Measurements from ENCODE around the gene SPDYE4.

The SPDYE4 gene

GRCh38 chr17:8785547-8786413 is 27.4 kb upstream of the SPDYE4 start:
- DNase-seq (ENCODE audit: low read depth), result no peak

- no peak for DNase-seq (ENCODE audit: low read depth)
These were observed 23.8 kb upstream of the SPDYE4 start for GRCh38 chr17:8782176-8782575.

DNA sequence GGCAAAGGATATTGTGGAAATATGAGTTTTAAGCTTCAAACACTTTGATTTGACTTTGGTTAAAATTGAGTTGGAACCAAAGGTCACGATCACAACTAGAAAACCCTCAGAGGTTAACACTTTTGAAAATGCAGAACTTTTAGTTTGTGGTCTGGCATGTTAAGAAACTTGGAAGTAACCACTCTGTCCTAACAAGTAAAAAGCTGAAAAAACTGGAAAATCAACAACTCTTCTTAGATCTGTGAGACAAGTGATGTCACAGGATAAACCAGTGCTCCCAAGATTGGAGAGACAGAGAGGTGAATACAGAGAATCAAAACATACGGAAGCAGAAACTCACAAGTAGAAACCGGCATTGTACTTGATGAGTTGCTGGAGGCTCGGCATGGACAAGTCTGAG is 23.4 kb upstream of the SPDYE4 start:
- DNase-seq (ENCODE audit: low read depth), result no peak

DNA sequence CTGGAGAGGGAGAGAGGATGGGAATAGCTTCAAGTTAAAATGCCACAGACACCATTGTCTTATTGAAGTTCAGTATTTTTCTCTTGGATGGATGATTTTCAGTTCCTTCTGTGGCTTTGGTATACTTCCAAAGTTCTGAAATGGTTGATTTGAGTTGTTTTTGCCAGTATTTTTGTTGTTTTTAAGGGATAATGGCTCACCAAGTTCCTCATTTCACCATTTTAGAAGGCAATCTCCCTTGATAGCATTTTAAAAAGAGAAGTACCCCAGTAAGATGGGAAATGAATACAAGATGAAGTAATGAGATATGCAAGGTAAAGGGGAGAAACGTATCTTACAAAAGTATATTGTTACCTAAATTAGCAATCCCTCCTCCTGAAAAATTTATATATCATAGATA is 18.5 kb upstream of the SPDYE4 start:
- no peak for DNase-seq (ENCODE audit: low read depth)

DNA sequence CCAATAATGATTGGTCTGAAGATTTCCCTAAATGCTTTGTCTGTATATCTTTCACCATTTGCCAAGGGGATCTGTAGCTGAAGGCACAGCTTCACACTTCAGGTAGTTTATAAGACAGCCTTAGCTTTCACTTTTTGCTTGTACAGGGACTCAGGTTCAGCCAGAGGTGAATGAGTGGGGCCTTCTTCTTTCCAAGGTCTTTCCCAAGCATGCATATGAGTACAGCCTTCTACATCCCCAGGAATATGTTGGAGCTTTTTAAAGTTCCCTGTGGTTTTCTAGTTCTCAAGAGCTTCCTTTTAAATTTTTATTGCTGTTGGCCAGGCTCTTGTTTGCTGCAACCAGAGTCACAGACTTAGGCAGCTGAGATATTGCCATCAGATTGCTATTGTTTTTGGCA is 17.9 kb upstream of the SPDYE4 start:
- DNase-seq (ENCODE audit: low read depth), result no peak

DNA sequence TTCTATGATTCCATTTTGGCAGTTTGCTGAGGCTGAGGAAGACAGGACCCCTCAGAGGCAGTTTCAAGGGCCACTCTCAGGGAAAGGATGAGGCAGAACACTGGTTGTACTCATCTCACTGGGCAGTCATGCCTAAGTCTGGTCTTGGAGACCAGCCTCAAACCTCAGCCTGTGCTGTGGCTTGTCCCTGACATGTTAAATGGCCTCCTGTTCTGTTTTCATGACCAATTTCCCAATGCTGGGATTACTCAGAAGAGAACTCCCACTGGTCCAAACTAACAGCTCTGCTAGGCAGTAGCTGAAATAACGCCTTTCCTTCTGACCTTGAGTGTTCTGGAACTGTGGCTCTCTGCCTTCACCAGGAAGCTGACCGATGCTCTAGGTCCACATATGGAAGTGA is 8.4 kb upstream of the SPDYE4 start:
- no peak for DNase-seq (ENCODE audit: low read depth)

DNA sequence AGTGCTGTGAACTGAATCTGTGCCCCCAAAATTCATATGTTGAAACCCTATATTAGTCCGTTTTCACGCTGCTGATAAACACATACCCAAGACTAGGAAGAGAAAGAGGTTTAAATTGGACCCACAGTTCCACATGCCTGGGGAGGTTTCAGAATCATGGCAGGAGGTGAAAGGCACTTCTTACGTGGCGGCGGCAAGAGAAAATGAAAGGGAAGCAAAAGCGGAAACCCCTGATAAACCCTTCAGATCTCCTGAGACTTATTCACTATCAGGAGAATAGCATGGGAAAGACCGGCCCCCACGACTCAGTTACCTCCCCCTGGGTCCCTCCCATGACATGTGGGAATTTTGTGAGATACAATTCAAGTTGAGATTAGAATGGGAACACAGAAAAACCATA is 3.7 kb upstream of the SPDYE4 start:
- DNase-seq (ENCODE audit: low read depth), result no peak

DNA sequence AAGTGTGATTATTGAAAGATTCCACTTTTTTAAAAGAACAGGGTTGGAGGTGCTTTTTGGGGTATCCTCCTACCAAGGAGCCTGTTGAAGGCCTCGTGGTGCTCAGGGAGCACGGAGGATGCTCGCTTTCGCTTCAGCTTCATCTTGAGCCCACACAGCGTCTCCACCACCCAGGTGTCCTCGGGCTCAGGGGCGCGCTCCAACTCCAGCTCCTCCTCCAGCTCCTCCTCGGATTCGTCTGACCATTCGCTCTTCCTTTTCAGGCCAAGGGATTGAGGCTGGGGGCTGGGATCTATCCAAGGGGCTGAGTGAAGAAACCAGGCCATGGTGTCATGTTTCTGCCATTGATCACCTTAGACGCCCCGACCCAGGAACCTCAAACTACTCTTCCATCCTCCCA is 1.2 kb downstream of the SPDYE4 start:
- no peak for DNase-seq (ENCODE audit: low read depth)

DNA sequence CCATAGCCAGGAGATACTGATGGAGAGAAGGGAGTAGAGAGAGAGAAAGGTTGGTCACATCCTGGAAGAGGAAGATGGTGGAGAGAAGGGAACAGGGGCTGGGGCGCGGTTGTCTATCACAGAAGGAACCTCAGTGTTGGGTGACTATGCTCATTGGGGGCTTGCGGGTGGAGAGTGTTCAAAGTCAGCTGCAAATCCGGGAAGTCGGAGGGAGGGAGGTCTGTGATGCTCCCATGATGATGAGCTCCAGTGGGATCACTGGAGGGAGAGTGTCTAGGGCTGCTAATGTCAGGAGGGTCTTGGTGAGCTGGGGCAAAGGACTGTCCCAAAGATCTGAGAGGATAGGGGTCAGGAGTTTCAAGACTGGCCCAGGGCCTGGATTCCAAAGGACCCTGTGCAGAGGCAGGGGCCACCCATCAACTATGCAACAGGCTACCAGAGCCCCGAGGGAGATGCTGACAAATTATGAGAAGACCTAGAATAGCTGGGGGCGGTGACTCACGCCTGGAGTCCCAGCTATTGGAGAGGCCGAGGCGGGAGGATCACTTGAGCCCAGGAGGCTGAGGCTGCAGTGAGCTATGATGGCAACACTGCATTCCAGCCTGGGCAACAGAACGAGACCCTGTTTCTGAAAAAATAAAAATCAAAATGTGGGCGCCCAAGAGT is 2.6 kb downstream of the SPDYE4 start:
- no peak for DNase-seq (ENCODE audit: low read depth)

GRCh38 chr17:8754890-8755289 is 3.5 kb downstream of the SPDYE4 start:
- DNase-seq (ENCODE audit: low read depth), result no peak

- no peak for DNase-seq (ENCODE audit: low read depth)
These were observed 4.3 kb downstream of the SPDYE4 start for GRCh38 chr17:8753976-8754440.

- no peak for DNase-seq (ENCODE audit: low read depth)
These were observed 5.0 kb downstream of the SPDYE4 start for GRCh38 chr17:8753136-8753975.

DNA sequence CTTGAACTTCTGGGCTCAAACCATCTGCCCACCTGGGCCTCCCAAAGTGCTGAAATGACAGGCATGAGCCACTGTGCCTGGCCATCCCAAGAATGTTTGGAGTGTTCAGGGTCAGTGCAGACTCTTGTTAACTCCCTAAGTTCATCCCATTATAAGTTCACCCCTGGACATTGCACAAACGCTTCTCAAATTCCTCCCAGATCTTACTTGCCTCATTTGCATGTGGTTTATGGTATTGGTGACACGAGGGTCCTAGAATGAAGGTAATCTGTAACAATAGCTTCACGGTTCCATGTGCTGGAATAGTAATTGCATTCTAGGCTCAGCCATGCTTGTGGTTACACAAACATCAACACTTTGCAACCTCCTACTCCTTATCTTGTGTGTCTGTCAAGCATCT is 8.7 kb downstream of the SPDYE4 start:
- DNase-seq (ENCODE audit: low read depth), result no peak

DNA sequence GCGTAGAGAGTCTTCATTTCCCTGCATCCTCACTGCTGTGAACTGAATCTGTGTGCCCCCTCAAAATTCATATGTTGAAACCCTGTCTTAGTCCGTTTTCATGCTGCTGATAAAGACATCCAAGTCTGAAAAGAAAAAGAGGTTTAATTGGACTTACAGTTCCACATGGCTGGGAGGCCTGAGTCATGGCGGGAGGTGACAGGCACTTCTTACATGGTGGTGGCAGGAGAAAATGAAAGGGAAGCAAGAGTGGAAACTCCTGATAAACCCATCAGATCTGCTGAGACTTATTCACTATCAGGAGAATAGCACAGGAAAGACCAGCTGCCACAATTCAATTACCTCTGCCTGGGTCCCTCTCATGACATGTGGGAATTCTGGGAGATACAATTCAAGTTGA is 10.6 kb downstream of the SPDYE4 start:
- DNase-seq (ENCODE audit: low read depth), result no peak

- no peak for DNase-seq (ENCODE audit: low read depth)
These were observed 11.7 kb downstream of the SPDYE4 start for GRCh38 chr17:8746501-8747236.

DNA sequence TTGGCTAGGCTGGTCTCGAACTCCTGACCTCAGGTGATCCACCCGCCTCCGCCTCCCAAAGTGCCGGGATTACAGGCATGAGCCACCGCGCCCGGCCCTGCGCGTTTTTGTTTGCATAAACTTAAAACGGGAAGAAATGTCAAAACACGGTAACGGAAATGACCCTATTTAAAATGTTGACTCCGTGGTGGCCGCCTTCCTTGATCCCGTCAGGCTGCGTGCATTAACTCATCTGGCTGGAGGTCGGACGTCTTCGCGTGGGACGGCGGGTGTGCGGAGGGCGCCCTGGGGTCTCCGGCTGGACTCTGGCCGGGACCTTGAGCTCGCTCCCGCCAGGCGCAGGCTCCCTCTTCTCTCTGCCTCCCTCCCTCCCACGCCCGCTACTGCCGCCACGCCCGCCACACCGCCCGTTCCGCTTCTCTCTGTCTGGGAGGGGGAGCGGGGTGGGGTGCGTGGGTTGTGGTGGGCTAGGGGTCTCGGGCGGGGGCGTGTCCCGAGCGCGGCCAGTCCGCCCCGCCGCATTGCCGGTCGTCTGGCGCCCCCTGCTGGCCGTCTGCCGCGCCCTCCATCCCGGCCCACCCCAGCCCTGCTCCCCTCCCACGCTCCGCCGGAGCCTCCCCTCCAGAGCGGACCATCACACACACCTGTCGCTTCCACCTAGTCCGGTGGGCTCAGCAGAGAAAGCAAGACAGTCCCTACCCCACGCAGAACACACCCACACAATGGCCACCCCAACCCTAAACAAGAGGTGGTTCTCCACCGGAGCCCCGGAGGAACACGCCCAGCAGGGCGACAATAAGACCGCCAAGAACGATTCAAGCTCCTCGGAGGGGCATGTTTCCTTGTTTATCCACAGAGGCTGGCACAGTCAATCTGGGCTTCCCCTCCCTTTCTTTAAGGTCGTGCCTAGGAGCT is 12.5 kb downstream of the SPDYE4 start:
- DNase-seq (ENCODE audit: low read depth), result peak; percentile 74

GRCh38 chr17:8744086-8744785 is 14.1 kb downstream of the SPDYE4 start:
- no peak for DNase-seq (ENCODE audit: low read depth)

DNA sequence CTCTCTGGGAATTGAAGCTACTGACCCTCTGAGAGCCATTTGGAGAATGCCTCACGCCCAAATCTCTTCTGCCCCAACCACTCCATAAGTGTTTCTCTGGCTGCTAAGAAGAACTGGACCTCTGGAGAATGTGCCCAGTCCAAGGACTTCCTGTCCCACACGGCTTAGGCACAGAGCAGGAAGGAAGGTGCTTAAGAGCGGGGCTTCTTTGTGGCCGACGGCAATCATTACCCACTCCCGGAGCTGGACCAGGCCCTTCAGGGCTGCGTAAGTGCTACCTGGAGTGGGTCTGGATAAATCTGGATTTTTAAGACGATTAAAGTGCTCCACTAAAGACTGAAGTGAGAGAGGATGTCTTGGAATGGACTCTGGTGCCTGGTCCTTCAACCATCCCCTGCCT is 15.5 kb downstream of the SPDYE4 start:
- DNase-seq (ENCODE audit: low read depth), result no peak

- DNase-seq (ENCODE audit: low read depth), result no peak
These were observed 16.1 kb downstream of the SPDYE4 start for GRCh38 chr17:8742274-8742673.

GRCh38 chr17:8741771-8742170 is 16.6 kb downstream of the SPDYE4 start:
- DNase-seq (ENCODE audit: low read depth), result no peak

Measured in CMK (cell line).